GM12892 (cell line): ENCODE measurements around the gene ACAD10.

Experiments
- POLR2A ChIP-seq: IDR thresholded peaks from 2 replicates; pipeline ENCODE4 v1.6.1; 2011; ENCODE audit warnings: low read depth, low read length, control low read depth
- POLR2AphosphoS5 ChIP-seq: IDR thresholded peaks from 2 replicates; pipeline ENCODE4 v1.6.1; 2011; ENCODE audit warnings: low read depth, low read length, control low read depth
- TAF1 ChIP-seq: IDR thresholded peaks from 2 replicates; pipeline ENCODE4 v1.6.1; 2011; ENCODE audit warnings: low read depth, mild to moderate bottlenecking, control low read depth, low read length, borderline replicate concordance

DNA sequence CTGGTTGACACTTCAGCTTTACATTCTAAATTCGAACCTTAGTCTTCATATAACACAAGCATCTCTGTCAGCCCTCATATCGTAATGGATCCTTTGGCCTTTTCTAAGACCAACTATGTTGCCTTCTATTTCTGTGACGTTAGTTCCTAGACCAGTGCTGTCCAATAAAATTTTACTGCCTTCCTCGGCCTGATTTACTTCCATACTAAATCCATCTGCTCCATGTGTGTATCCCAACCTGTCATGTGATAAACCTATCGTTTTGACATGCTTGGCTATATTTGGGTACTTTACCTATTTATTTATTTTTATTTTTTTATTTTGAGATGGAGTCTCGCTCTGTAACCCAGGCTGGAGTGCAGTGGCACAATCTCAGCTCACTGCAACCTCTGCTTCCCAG lies 20.3 kb downstream of the ACAD10 start:
- TF ChIP-seq TAF1 (no peak), POLR2A (no peak), POLR2AphosphoS5 (no peak)
